ENCODE data around the gene HSPA1L.

HSPA1L gene

DNA sequence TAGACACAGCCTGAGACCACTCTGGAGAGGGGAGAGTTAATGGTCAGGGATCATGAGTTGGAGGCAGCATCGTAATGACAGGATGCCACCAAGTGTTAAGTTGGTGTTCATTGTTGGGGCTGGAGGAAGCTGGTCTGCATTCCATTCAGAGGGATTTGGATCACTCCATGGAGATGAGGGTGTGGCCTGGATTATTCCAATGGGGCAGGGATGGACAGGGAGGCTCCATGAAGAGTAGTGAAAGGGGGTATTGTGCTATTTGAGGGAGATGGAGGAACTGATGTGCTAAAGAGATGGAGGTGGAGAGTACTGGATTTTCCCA lies 51.5 kb downstream of the HSPA1L start:
- DNase-seq, result no peak

DNA sequence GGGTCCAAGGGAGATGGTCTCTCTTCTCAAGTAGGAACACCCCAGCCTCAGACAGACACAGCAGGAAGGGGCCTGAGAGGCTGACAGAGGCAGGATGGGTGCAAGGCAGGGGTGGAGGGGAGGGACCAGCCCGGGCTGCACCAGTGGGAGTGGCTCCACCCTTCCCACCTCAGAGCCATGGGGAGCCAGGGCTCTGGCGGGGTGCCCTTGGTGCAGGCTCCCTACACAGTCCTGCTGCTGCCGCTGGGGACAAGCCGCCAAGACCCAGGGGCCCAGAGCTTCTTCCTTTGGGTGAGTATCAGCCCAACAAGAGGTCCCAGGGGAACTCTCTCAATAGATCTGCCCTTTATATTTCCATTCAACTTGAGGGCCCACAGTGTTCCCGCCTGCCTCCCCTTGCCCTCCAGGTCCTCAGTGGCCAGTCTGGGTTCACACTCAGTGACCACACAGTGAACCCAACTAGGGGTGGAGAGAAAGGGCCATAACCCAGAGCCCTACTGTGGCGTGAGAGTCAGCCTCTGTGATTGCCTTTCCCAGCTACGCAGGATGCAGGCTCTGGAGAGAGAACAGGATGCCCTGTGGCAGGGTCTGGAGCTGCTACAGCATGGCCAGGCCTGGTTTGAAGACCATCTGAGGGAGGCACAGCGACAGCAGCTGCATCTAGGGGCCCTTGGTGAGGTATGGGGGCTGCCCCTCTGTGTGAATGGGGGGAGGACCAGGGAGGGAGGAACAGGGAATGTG lies 52.0 kb downstream of the HSPA1L start:
- DNase-seq, result no peak

DNA sequence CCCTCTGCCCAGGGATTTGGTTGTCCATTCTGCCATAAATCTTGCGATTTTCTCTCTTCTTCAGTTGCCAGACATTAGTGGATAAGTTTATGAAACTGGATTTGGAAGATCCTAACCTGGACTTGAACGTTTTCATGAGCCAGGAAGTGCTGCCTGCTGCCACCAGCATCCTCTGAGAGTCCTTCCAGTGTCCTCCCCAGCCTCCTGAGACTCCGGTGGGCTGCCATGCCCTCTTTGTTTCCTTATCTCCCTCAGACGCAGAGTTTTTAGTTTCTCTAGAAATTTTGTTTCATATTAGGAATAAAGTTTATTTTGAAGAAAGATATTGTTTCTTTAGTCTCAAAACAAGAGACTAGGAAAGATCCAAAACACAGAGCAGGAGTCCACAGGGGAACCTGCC lies 52.7 kb downstream of the HSPA1L start, which contains the start of gene SAPCD1:
SAPCD1 (plus strand) TSS at position 301 of the 400 bp plus-strand sequence. CDS start 399 bp downstream, outside the sequence.
- no peak for DNase-seq

DNA sequence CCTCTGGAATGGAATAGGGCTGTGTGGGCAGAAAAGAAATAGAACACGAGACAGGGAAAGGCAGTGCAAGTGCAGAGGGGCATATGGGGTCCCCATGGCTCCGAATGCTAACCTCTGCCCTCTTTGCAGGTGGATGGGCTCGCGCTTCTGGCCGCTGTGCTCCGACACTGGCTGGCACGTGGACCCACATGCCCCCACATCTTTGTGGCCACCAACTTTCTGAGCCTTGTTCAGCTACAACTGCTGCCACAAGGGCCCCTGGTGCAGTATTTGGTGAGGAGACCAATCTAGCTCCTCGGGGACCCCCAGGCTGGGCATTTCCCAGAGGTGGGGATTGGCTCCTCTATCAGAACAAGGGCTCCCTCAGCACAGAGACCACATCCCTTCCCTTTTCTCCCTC lies 53.7 kb downstream of the HSPA1L start:
- no peak for DNase-seq

DNA sequence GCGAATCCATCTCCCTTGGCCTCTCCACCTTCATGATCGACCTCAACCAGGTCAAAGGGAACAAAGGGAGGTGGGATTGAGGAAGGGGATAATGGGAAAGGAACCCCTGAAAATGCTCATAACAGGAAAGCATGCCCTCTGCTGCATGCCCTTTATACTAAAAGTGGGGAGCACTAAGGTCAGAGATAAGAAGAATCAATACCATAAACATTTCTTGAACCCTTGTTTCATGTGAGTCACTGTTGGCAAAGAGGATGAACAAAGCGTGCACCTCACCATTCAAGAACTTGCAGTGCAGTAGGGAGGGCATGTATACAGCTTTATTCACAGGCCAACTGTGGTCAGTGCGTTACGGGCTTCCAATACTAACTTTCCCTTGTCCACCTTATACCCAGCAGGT lies 54.3 kb downstream of the HSPA1L start:
- no peak for DNase-seq
